ENCODE results near the gene MFSD1.

The MFSD1 gene

DNA sequence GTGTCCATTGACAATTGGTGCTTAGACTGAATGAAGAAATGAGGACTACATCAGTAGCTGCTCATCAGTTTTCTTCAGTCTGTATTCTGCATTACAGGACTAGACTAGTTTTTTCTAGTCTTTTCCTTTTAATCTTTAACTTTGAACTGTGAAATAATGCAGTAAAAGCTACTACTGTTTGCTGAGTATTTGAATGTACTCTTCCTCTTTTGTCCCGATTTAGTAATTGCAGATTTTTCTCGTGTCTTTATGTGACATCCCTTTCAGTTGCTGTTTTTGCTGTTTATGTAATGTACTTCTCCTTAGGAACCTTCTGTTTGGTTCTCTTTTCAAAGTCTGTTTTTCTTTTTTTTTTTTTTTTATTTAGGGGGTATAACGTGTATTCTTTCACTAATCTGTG is 17.4 kb downstream of the MFSD1 start:
- DNase-seq (ENCODE audit: low read depth in 2 of 2) = no peak

DNA sequence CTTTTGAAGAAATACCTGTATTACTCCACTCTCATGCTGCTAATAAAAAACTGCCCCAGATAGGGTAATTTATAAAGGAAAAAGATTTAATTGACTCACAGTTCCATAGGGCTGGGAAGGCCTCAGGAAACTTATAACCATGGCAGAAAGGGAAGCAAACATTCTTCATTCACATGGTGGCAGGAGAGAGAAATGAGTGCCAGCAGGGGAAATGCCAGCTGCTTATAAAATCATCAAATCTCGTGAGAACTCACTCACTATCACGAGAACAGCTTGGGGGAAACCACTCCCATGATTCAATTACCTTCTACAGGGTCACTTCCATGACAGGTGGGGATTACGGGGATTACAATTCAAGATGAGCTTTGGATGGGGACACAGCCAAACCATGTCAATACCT is 18.7 kb downstream of the MFSD1 start:
- DNase-seq (ENCODE audit: low read depth in 2 of 2) = no peak

DNA sequence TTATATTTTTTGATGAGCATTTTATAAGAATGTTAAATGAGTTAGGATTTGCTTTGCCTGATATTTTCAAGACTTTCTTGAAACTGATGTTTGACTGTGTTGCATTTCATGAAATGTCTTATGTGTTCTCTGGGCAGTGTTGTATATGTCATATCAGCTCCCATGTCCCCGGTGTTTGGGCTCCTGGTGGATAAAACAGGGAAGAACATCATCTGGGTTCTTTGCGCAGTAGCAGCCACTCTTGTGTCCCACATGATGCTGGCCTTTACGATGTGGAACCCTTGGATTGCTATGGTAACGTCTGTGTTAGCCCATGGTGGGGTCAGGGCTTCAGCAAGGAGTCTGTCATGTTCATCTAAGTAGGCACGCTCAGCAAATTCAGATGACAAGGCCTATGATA is 20.0 kb downstream of the MFSD1 start:
- DNase-seq (ENCODE audit: low read depth in 2 of 2) = no peak

DNA sequence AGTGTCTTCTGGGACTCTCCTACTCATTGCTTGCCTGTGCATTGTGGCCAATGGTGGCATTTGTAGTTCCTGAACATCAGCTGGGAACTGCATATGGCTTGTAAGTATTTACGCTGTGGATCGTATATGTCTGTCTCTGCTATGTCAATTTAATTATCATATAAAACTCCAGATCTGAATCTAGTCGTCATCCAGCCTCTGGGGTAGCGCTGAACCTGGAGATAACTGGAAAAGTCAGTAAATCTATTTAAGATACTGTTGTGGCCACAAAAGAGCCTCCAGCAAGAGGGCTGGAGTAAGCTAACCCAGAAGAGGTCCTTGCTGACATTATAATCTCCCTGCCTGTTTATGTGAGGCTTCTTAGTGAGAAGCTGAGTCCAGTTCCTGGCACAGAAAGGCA is 21.6 kb downstream of the MFSD1 start:
- DNase-seq (ENCODE audit: low read depth in 2 of 2) = no peak

DNA sequence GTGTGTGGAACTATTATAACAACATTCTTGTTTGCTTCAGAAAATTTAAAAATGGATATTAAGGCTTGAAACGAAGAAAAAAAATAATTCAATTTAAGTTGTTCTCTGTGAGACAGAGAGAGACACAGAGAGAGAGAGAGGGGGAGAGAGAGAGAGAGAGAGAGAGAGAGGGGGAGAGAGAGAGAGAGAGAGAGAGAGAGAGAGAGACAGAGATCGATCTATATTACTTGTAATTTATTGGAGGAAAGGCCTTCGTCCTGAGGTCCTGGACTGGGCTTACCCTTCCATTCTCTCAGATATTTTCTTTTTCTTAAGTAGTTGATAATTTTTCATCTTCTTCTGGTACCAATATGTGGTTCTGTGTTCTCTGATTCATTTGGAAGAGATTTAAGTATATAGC is 25.9 kb downstream of the MFSD1 start:
- DNase-seq (ENCODE audit: low read depth in 2 of 2) = no peak

DNA sequence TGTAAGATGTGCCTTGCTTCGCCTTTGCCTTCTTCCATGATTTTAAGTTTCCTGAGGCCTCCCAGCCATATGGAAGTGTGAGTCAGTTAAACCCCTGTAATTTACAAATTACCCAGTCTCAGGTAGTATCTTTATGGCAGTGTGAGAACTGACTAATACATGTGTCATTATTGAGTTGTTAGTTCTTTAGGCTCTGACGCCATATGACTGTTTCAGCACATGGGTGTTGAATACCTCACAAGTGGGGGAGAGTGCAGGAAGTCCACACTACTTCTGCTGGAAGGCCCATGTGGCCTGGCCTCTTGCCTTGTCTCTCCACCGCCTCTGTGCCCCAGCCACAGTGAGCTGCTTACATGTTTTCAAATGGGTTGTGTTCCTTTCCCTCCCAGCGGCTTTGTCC is 28.5 kb downstream of the MFSD1 start:
- DNase-seq (ENCODE audit: low read depth in 2 of 2) = no peak

DNA sequence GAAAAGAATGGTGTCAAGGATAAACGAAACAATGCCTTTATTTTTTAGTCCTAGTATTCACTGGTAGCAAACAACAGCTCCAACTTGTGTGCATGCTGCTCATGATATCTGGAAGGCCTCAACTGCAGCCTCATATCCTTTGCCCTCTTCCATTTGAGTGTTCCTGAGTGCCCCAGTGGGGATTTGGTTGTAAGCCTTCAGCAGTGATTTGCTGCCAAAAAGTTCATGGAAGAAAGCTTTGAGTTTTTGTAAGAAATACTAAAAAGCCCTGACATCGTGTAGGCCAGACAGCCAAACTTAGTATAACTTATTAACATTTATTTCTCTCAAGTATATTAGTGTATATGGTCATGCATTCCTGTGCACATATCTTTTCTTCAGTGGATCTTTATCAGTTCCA is 30.0 kb downstream of the MFSD1 start:
- DNase-seq (ENCODE audit: low read depth in 2 of 2) = no peak

DNA sequence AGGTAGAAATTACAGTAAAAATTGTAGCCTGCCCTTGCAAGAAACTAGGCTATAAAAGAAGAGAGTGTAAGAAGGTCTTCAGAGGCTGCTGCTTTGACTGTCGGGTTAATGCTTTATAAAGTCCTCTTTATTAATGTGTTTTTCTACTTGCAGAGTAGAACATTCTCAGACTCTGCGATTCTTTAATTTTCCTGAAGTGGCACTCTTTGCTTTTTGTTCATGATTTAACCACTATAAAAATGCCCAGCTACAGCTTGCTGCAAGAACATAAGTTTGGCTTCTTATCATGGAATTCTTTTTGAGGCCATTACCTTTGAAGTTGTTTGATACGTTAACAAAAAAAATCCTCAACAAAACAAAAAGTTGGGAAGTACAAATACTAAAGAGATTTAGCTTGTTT is 33.8 kb downstream of the MFSD1 start:
- DNase-seq (ENCODE audit: low read depth in 2 of 2) = no peak

DNA sequence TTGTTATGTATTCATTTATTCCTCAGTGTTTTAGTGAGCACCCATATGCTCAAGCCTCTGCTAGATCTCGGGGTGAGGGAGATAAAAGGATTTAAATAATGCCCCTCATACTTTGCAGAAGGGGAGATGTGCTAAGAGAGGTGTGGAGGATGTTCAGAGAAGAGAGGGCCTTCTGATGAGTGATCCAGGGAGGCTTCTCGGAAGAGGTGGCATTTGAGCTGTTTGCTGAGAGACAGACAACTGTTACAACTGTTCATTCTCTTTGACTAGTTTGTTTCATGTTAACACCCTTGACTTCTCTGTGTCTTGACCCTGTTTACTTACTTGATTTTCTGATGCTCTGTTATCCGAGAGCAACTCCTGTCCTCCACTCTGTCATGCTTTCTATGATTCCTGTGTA is 34.5 kb downstream of the MFSD1 start:
- DNase-seq (ENCODE audit: low read depth in 2 of 2) = no peak

DNA sequence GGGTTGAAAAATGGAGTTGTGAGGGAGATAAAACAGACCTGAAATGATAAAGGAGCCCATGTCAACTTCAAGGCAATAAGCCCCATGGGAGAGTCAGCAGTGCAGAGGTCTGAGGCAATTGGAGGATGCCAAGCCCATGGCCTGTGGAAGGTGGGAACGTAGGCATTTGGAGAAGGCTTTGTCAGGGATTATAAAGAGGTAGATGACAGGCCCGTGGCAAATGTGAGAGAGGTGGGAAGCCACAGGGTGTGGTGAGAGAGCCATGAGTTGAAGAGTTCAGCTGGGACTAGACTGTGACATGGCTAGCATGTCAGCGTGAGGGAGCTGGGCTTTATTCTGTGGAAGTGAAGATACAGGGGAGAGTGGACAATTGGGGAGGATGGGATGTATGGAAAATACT is 35.4 kb downstream of the MFSD1 start:
- no peak for DNase-seq (ENCODE audit: low read depth in 2 of 2)

DNA sequence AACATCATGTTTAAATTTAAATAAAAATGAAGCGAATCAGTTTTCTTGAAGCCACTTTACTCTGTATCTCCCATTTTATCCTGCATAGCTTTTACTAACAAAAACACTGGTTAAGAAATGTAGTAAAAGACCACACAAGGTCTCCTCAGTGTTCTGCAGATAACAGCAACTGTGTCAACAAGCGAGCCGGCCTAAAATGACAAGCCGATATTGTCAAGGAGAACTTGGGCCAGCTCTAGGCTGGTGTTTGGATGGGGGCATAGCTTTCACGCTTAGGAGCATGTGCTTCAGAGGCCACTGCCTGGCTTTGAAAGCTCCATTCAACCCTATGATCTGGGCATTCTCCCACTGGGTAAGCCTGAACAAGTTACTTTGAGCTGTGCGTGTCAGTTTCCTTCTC is 38.1 kb downstream of the MFSD1 start:
- DNase-seq (ENCODE audit: low read depth in 2 of 2) = no peak

DNA sequence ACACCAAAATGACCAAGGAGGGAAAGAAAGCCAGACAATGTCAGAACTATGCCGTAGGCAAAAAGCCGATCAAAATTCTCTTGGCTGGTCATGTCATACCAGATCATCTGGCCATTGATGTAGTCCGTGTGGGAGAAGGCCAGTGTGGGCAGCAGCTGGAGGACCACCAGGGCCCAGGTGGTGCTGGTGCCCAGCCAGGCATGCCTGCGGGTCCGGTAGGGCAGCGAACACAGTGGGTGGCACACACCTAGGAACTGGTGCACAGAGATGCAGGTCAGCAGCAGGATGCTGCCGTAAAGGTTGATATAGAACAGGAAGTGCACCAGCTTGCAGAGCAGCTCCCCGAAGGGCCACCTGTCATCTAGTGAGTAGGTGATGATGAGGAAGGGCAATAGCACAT is 39.5 kb downstream of the MFSD1 start:
- DNase-seq (ENCODE audit: low read depth in 2 of 2) = no peak

DNA sequence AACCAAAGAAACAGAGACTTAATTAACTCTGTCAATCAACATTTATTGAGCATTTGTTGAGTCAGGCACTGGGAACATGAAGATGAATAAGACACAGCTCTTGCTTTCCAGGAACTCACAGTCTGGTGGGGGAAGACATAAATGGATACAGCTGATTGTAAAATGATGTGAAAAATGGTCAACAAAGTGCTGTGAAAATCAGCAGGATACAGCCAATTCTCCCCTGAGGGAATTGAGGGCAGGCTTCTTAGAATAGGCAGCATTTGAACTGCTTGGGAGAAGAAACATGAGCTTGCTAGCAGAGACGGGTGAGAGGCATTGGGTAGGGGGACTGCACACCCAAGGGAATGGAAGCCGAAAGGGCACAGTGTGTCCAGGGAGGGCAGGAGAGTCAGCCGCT is 41.1 kb downstream of the MFSD1 start:
- no peak for DNase-seq (ENCODE audit: low read depth in 2 of 2)

DNA sequence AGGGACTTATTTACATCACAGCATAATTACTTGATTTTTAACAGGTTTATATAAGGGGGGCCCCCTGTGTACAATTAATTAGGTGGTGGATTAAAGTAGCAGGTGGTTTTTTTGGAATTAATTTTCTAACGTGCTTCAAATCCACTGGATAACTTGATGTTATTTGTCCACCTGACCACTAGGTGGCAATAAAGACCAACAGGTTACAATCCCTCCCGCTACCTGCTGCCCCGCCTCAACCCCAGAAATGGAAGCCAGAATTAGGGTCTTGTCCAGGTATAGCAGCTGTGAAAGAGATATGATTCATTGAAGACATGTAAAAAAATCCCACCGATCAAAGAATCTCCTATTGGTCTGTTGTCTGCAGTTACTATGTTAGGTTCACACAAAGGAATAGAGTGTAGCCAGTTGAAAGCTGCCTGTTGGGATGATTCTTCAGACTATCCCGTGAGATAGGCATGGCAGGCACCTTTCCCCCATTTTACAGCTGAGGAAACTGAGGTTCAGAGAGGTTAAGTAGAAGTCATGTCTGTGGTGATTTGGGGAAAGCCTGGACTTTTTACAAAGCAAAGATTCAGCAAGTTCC is 44.0 kb downstream of the MFSD1 start:
- no peak for DNase-seq (ENCODE audit: low read depth in 2 of 2)

DNA sequence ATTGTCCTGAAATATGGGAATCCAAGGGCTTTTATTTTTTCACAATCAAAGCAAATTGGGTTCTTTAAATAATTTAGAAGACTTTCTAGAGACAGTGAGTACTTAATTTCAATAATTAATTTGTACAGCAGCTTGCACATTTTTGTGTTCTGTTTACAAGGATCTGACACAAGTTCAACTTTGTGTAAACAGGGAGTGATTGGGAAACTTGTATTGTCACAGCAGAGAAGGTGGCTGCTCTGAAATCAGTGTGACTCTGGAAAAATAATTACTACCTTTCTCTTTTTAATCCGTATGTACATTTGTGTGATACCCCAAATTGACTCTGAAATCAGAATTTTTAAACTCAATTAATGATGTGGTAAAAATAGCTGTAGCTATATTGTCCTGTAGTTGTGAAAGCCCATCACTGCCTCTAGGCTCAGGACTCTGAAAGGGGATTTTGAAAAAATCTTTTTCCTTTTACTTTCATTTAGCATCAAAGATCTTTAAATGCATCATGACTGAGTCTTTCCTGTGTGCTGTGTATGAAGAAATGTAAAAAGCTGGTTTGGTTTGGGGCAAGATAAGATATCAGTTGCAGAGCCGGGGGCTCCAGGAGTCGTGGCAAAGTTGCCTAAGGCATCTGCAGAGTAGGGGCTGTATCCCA is 45.1 kb downstream of the MFSD1 start:
- no peak for DNase-seq (ENCODE audit: low read depth in 2 of 2)

DNA sequence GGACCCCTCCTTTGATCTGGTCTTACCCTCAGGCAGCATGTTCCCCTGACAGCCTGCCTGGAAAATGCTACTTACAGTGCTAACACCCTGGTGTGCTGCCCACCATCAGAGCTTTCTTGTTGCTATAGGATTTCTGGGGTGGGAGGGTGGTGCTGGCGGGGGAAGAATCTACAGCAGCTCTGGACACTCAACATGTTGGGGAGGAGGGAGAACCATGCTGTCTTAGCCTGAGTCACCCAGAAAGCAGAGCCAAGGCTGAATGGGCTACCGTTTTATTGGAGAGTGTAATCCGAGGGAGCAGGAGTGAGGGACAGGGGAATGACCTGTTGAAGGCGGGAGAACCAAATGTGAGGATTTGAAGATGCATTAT is 45.6 kb downstream of the MFSD1 start:
- no peak for DNase-seq (ENCODE audit: low read depth in 2 of 2)

DNA sequence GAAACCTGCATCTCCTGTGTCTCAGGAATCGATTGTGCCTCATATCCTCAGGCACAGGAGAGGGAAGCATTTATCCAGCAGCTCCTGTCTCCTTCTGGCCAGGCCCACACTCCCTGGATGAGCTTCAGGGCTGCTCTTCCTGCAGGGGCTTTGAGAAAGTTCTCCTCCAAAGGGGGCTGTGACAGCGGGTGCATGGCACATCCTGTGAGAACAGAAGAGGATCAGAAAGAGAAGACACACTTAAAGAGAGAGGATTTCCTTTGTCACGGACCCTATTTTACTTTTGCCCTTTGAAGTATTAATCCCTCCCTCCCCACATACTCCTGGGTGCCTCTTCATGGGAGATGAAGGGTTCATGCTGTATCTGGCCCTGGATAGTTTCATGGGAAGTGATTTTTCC is 46.0 kb downstream of the MFSD1 start:
- no peak for DNase-seq (ENCODE audit: low read depth in 2 of 2)

DNA sequence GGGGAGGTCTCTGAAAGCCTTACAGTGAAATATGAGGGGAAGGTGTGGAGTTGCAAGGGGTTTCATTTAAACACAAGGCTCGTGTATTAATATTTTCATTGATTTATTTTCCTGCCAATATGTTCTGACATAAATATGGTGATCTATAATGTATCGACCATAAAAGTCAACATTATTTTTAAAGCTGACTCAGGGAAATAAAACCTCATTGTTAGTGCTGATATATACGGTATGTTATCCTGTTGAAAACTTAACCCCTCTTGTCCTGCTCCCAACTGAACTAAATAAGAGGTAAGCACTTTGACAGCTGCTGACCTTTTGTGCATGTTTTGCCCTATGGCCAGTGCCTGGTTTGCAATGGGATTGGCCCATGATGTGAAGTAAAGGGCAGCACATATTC is 47.9 kb downstream of the MFSD1 start:
- DNase-seq (ENCODE audit: low read depth in 2 of 2) = no peak

DNA sequence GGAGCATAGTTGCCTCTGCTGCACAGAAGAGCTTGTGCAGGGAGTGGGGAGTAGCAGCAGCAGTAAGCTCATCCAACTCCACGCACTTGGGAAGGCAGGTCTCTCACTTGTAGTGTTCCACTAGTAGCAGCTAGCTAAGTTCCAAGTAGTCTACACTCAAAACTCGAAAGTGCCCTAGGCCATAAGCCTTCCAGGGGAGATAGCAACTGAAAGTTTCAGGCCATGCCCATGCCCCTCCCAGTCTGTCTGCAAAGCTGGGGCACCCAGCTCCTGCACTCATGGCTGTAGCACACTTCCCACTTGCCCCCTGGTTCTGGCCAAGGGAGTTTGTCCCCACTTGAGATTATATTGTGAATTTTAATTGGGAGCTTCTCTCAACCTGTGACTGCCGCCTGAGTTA is 57.5 kb downstream of the MFSD1 start:
- no peak for DNase-seq (ENCODE audit: low read depth in 2 of 2)

DNA sequence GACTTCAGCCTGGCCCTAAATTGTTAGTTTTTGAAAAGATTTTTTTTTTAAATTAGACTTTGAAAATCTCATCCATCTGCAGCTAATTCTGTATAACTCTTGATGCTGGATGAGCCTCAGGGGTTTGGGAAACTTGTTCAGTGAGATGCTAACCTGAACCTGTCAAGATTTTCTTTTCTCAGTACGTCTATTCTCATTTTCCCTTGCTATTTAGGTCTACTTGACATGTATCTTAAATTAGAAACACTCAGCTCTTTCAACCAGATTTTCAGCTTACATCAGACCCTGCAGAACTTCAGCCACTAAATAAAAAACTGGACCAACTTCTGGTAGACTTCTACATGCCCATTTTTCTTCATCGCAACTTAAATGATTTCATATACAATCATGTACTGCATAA is 61.4 kb downstream of the MFSD1 start:
- no peak for DNase-seq (ENCODE audit: low read depth in 2 of 2)

DNA sequence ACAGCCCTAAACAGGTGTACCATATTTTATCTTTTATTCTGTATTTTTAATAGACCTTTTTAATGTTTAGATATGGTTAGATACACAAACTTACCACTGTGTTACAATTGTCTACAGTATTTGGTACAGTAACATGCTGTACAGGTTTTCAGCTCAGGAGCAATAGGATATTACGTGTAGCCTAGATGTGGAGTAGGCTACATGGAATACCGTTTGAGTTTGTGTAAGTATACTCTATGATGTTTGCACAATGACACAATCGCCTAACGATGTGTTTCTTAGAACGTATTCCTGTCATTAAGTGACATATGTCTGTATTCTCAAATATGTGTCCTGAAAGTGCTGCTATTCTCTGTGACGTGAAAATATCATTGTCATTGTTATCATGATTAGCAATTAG is 62.6 kb downstream of the MFSD1 start:
- no peak for DNase-seq (ENCODE audit: low read depth in 2 of 2)

DNA sequence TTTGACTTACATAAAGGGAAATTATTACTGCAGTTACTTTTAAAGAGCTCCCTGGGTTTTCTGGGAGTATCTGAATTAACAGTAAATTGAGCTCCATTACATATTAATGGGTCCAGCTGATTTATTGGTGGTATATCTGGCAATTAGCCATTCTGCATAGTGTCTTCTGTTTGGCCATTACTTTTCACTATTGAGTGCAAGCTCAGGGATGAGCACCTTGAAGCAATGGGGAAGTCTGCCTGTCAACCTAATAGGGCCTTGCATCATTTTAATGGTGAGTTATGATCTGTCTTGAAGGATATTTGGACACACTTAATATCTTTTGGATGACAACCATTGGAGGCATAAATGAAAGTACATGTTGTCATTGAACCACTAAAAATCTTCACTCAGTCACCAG is 73.8 kb downstream of the MFSD1 start:
- no peak for DNase-seq (ENCODE audit: low read depth in 2 of 2)
